IMR-90 (cell line): ENCODE results near the gene CUBN.

Experiments used
- BHLHE40 ChIP-seq: fragments of 150-350 bp; IDR thresholded peaks from 2 replicates; pipeline ENCODE4 v1.6.1; 2016; ENCODE audit warnings: mild to moderate bottlenecking, low read depth, low read length
- CEBPB ChIP-seq: IDR thresholded peaks from 2 replicates; pipeline ENCODE4 v1.6.1; 2012; ENCODE audit warnings: low read depth, low read length, improper control_type of control experiment
- CHD1 ChIP-seq: IDR thresholded peaks from 2 replicates; pipeline ENCODE4 v1.6.1; 2012; ENCODE audit warnings: low read depth, low read length, improper control_type of control experiment
- CTCF ChIP-seq: conservative IDR thresholded peaks from 2 replicates; pipeline ENCODE4 v1.5.1; 2012; ENCODE audit warnings: mild to moderate bottlenecking, low read depth, low read length, improper control_type of control experiment
- FOS ChIP-seq: fragments of 150-350 bp; IDR thresholded peaks from 2 replicates; pipeline ENCODE4 v1.6.1; 2016; ENCODE audit warnings: low read depth, low read length
- MAZ ChIP-seq: IDR thresholded peaks from 2 replicates; pipeline ENCODE4 v1.6.1; 2012; ENCODE audit warnings: low read depth, mild to moderate bottlenecking, low read length, improper control_type of control experiment, moderate library complexity, borderline replicate concordance
- MXI1 ChIP-seq: IDR thresholded peaks from 2 replicates; pipeline ENCODE4 v1.6.1; 2012; ENCODE audit warnings: low read depth, mild to moderate bottlenecking, low read length, moderate library complexity, borderline replicate concordance
- POLR2A ChIP-seq: IDR thresholded peaks from 2 replicates; pipeline ENCODE4 v1.6.1; 2012; ENCODE audit warnings: mild to moderate bottlenecking, low read depth, low read length
- RAD21 ChIP-seq: IDR thresholded peaks from 2 replicates; pipeline ENCODE4 v1.6.1; 2012; ENCODE audit warnings: low read length, improper control_type of control experiment
- RCOR1 ChIP-seq: IDR thresholded peaks from 2 replicates; pipeline ENCODE4 v1.6.1; 2012; ENCODE audit warnings: mild to moderate bottlenecking, low read length, improper control_type of control experiment; ENCODE audit not compliant: insufficient replicate concordance
- RFX5 ChIP-seq: IDR thresholded peaks from 2 replicates; pipeline ENCODE4 v1.8.0; 2012; ENCODE audit warnings: low read depth, mild to moderate bottlenecking, low read length, moderate library complexity
- SMC3 ChIP-seq: fragments of 150-350 bp; IDR thresholded peaks from 2 replicates; pipeline ENCODE4 v1.6.1; 2016; ENCODE audit warnings: low read depth, mild to moderate bottlenecking, antibody characterized with exemption, low read length, moderate library complexity
- TF ChIP-seq, protein P1 (sequence below): fragments of 150-350 bp; IDR thresholded peaks from 2 replicates; pipeline ENCODE4 v1.6.1; 2017; ENCODE audit warnings: mild to moderate bottlenecking, antibody characterized with exemption, low read length, low read depth

GRCh38 chr10:17019696-17020095 lies 109.9 kb downstream of the CUBN start:
- TF ChIP-seq CTCF (no peak), POLR2A (no peak), CHD1 (no peak), RAD21 (no peak), SMC3 (no peak), CEBPB (no peak), BHLHE40 (no peak), FOS (no peak), RFX5 (no peak), MAZ (no peak), MXI1 (no peak), RCOR1 (no peak)
- TF ChIP-seq, protein P1, sequence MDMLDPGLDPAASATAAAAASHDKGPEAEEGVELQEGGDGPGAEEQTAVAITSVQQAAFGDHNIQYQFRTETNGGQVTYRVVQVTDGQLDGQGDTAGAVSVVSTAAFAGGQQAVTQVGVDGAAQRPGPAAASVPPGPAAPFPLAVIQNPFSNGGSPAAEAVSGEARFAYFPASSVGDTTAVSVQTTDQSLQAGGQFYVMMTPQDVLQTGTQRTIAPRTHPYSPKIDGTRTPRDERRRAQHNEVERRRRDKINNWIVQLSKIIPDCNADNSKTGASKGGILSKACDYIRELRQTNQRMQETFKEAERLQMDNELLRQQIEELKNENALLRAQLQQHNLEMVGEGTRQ = no peak
